A204.1 (cell line): ENCODE measurements around the gene CFAP92.
"Not testable (repeated sequence)": the region's sequence is repeated elsewhere in the genome, so short reads cannot be mapped to it uniquely, and the experiment has no call there.

Source experiments
- FAIRE-seq: peaks from 2 replicates; lab custom pipeline; 2012; peaks lifted over from hg19 to GRCh38; lab: Jason Lieb, UNC

CFAP92 gene

DNA sequence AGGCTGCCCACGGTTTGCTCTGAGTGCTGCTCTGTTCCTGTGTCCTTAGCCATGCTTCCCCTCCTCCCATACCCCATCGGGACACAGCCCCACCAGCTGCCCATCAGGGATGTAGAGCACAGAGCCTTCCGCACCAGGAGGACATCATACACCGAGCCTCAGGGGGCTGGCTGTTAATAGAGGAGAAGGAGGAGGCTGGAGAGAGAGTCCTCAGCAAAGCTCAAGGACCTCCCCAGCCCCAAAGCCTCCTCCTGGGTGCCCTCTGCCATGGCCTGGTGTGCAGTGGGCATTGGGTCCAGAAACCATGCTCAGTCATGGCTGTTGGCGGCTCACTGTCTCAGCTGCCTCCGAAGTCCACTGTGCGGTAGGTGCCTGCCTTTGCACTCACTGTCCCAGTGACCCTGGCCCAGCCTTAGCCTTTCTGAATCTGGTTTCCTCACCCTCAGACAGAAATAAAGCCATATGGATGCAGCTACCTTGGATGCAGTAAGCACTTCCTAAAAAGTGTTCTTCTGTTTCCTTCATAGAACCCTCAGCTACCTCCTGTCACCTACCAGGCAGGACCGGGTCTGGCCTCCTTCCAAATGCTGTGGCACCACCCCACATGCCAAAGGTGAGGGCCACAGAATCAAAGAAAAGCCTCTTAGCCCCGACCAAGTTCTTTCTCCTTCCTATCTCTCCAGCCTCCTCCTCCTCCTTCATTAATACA lies 60.5 kb downstream of the CFAP92 start:
- no peak for FAIRE-seq

DNA sequence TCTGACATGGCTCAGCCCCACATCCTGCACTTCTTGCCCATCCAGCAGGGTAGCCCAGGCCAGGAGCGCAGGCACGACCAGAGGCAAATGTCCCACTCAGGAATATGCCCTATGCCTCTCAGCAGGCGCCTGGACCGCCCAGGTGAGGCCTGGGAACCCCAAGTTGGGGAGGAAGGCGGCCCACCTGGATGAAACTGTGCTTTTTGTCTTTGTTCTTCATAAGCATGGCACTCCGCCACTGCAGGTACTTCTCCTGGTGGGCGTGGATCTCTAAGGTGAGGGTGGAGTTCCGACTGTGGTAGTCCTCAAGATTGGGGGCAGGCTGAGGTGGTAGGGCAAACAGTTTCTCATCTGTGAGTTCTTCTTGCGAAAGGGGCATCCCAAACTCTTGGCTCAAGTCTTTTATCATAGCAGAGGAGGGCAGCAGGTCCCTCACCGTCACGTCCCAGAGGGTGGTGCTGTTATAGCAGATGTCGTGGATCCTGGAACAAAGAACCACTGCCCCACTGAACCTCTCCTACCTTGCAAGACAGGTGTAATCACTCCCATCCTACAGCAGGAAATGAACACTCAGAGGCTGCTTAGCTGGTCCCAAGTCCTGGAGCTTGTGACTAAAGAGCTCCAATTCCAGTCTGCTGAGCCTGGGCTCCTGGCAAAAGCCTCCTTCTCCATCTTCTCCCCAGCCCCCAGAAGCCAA lies 61.2 kb downstream of the CFAP92 start:
- FAIRE-seq: no peak

DNA sequence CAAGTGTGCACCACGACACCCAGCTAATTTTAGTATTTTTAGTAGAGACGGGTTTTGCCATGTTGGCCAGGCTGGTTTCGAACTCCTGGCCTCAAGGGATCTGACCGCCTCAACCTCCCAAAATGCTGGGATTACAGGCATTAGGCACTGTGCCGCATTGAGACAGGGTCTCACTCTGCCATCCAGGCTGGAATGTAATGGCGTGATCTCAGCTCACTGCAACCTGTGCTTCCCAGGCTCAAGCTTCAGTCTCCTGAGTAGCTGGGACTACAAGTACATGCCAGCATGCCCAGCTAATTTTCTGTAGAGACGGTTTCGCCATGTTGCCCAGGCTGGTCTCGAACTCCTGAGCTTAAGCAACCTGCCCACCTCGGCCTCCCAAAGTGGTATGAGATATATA lies 62.8 kb downstream of the CFAP92 start:
- FAIRE-seq: no peak

DNA sequence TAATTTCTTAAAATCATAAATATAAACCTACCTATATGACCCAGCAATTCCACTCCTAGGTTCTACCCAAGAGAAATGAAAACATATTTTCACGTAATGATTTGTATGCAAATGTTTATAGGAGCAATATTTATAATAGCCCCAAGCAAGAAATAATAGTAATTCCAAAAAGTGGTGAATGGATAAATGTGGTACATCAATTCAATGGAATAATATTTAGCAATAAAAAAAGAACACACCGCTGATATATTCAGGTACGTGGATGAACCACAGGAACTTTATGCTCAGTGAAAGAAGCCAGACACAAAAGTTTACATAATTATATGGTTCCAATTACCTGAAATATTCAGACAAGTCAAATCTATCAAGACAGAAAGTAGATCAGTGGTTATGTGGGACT lies 64.5 kb downstream of the CFAP92 start:
- FAIRE-seq: no peak

GRCh38 chr3:128923986-128924385 lies 69.9 kb downstream of the CFAP92 start:
- not testable (repeated sequence) for FAIRE-seq

- peak; percentile 76 for FAIRE-seq
Observed at GRCh38 chr3:128923576-128923975, 70.3 kb downstream of the CFAP92 start.

DNA sequence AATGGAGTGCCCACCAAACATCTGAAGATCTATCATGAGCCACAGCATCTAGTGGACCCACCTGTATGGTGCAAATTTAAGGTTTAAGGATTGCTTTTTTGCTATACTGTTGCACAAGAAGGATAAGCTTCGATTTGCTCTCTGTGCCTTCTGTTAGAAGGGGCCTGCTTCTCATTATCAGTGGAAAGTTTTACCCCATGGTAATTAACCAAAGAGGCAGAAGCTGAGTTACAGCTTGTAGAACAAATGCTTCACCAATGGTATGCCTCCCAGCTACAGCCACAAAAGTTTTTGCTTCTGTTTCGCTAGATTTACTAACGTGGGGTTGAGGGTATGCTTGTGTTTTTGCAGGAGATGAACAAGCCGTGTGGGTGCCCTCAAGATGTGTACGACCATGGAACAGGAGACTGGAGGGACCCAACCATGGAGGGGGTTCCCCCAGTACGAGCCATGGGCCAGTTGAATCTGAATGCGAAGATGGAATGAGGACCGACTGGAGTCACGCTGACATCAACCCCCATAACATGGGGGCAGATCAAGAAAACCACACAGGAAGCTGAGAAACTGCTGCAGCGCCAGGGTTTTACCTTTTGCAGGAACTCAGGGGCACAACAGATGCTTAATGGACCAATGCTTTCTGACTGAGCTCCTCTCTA lies 70.9 kb downstream of the CFAP92 start:
- FAIRE-seq: no peak

DNA sequence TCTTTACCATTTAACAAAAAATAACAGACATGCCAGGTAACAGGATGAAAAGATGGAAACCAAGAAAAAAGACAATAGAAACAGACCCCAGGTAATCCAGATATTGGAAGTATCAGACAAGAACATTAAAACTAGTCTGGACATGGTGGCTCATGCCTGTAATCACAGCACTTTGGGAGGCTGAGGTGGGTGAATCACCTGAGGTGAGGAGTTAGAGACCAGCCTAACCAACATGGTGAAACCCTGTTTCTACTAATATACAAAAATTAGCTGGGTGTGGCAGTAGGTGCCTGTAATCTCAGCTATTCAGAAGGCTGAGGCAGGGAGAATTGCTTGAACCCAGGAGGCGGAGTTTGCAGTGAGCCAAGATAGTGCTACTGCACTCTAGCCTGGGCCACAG lies 73.9 kb downstream of the CFAP92 start:
- FAIRE-seq: no peak

DNA sequence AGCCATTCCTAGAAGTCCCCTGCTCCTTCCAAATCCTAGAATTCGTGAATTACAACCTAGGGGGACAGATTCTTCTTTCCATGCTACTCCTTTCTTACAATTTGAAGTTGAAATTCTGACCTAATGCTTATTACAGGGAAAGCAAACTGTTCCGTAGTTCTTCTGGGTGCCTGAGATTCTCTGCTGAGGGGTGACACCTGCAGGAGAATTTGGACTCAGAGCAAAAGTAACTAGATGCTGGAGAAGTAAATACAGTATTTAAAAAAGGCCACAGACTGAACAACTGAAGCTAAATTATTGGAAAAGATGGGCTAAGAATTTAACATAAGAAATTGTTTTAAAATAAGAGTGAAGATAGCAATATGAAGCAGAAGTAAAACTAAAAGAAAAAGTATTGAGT lies 76.6 kb downstream of the CFAP92 start:
- FAIRE-seq: no peak

DNA sequence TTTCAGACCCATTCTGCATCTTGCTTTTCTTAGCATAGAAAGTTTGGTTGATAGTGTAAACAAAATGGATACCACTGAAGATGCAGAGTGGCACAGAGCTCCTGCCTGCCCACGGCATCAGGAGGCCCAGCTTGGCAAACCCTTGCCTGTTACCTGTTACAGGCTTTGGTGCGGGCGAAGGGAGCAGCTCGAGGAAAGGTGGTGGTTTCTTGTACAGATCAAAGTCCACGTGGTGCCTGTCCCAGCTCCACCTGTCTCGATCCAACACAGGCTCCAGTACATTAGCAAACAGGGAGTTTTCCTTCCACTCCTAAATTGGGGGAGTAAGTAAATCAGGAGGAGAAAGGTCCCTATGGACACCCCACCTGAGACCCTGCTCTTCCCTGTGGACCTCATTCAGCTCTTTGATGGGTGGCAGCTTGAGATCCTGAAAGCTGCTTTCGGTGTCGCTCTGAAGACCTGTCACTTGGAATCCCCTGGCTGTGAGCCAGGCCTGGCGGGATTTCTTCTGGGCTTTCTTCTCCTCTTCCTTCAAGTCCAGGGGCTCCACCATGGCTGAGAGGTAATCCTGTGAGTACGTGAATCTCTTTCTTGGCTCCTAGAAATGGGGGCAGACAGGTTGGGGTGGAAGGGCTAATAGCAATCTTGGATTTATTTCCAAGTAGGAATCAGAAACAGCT lies 78.8 kb downstream of the CFAP92 start:
- FAIRE-seq: no peak

DNA sequence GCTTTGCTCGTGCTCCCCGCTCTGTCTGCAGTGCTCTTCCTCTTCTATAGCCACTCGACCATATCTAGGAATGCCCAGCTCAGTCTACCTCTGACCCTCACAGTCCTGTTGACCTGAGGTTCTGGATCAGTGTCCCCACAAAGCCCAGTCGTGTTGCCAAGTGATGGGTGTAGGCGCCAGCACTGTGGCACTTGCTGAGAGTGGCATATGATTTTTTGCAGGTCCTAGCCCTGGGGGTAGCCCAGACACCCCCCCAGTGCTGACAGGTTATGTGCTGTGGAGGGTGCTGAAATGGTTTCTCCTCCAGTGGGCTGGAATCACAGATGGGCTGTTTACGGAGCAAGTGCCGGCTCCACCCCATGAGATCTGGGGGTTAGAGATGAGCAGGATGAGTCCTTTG lies 82.0 kb downstream of the CFAP92 start:
- no peak for FAIRE-seq

DNA sequence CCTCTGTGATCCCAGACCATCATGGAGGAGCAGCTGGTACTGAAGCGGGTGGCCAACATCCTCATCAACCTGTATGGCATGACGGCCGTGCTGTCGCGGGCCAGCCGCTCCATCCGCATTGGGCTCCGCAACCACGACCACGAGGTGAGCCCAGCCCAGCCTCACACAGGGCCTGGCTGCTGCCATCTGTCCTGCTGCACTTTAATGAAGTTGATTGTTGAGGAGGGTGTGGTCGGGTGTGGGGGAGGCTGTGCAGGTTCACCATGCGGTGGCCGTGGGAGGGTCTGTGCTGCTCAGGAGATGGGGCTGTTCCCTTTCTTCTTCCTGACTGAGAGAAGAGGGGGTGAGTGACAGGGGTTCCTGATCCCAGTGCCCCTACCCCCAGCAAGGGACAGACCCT lies 83.9 kb downstream of the CFAP92 start:
- FAIRE-seq: no peak

DNA sequence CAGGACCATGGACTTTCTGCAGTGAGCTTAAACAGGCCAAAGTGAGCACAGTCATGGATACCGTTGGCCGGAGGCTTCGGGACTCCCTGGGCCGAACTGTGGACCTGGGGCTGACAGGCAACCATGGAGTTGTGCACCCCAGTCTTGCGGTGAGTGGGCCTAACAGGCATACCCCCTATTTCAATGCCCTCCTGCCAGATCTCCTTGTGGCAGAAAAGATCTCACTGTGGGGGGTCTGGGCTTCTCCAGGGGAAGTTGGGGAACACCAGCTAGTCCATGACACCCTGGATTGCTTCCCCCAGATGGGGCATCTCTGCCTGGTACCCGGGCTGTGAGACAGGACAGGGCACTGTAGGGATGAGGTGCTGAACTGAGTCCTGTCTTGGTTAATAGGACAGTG lies 84.9 kb downstream of the CFAP92 start:
- FAIRE-seq: no peak

DNA sequence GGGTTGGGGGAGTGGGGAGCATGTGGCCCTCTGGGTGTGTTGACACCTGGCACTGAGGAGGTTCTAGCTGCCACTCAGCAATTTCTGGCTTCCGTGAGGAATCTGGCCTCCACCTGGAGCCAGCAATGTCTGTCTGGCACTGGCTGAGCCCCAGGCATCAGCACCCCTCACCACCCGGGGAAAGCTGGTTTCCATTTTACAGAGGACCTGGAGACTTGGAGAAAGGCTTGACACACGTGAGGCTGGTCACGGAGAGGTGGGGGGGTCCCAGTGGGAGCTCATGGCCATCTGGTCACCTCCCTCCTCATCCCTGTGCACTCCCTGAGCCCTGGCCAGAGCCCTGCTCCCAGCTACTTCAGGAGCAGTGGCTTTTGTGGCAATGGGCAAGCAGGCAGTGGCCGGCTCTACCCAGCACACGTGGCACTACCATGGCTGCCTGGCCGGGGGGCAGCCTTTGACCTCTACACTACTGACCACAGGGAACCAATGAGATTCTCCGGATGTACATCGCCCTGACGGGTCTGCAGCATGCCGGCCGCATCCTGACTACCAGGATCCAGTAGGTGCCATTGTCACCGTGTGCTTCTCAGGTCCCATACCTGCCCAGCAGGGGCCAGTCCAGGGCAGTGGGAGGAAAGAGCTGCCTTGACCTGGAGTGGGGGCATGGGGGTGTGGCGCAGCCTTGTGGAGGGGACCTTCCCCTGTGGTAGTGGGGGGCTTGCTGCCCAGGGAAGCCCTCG lies 86.0 kb downstream of the CFAP92 start:
- FAIRE-seq: no peak

- FAIRE-seq: no peak
Observed at GRCh38 chr3:128906804-128907525, 86.9 kb downstream of the CFAP92 start.

DNA sequence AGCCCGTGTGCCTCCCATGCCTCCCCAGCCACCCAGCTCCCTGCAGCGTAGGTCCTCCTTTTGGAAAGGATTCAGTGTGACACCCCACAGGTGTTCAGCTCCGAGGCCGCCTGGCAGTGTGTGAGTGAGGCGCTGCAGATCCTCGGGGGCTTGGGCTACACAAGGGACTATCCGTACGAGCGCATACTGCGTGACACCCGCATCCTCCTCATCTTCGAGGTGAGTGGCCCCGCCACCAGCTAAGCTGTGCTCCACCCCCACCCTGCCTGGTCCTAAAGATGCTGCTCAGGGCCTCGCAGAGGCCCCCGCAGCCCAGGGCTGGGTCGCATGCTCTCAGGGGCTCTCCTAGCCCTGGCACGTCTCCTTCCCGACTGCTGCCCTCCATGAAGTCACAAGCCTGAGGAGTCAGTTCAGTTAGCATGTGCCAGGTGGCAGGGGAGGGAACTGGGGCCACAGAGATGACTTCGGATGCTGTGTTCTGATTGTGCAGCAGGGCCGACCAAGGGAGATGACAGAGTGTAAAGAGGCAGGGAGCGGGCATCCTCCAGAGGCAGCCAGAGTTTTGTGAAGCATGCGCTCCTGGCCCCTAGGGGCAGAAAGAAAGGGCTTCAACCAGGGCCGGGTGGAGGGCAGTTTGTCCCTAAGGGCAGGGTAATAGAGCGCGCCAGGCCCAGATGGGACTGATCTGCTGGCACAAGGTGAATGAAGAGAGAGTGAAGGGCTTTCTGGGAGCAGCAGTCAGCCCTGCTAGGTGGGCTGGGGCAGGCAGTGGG lies 87.7 kb downstream of the CFAP92 start:
- no peak for FAIRE-seq

DNA sequence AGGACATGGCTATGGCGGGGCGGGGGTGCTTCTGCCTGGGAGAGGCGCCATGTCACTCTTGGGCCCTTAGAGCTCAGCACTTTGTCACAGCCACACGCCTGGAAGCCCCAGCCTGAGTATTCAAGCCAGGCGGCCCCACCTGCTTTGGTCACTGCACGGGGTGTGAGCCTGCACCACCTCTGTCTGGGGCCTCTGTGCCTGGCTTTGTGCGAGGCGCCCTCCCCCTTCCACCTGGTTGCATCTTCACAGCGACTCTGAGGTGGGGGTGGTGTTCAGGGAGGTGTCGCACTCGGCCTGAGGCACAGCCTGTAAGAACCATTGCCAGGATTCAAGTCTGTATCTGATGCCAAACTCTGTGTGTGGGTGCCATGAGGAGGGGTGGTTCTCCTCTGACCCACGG lies 90.4 kb downstream of the CFAP92 start:
- no peak for FAIRE-seq

GRCh38 chr3:128902426-128902825 lies 91.5 kb downstream of the CFAP92 start:
- FAIRE-seq: no peak

- FAIRE-seq: no peak
Observed at GRCh38 chr3:128895843-128896697, 97.8 kb downstream of the CFAP92 start.
